K562 (cell line): ENCODE data around the gene XPNPEP3. TPM values are rescaled to one million over a fixed set of nuclear protein-coding genes. Genes with fewer than 3 reads are reported as not detected.
A peak's percentile ranks its signal among the peaks of the same experiment; 100 is the strongest.

Experiments used
- BDP1 ChIP-seq: IDR thresholded peaks from 3 replicates; pipeline ENCODE4 v1.6.1; 2011; ENCODE audit not compliant: insufficient read length, insufficient read depth
- CBX8 ChIP-seq: fragments of 200-600 bp; sonication (generic); IDR thresholded peaks from 2 replicates; pipeline ENCODE4 v1.6.1; 2012; ENCODE audit warnings: borderline replicate concordance, mixed run types, low read depth, mild to moderate bottlenecking, moderate library complexity, mixed read lengths, low read length, control low read depth, inconsistent platforms; ENCODE audit not compliant: poor library complexity, severe bottlenecking; ENCODE audit errors: extremely low read depth
- ELF1 ChIP-seq: fragments of 200-800 bp; sonication (Bioruptor generic); IDR thresholded peaks from 2 replicates; pipeline ENCODE4 v1.6.1; 2016; ENCODE audit warnings: missing genetic modification characterization, missing compliant biosample characterization
- HMG20A ChIP-seq: fragments of 450-650 bp; formaldehyde crosslinking; conservative IDR thresholded peaks from 2 replicates; pipeline ENCODE4 v1.4.0; 2020; ENCODE audit warnings: mild to moderate bottlenecking, mixed read lengths
- HNRNPUL1 ChIP-seq: fragments of 200-400 bp; formaldehyde crosslinking; IDR thresholded peaks from 2 replicates; pipeline ENCODE4 v1.6.1; 2017; ENCODE audit warnings: low read length
- MYC ChIP-seq, 2 experiments: fragments of 250-450 bp in 1 of 2; sonication (Bioruptor Pico) in 1 of 2; IDR thresholded peaks; 2 replicates each; pipeline versions ENCODE4 v1.5.1 to v1.6.1; 2012 to 2021; ENCODE audit warnings: low read depth in 2 of 2, borderline replicate concordance in 1 of 2, improper control_type of control experiment in 1 of 2, low read length in 1 of 2, mild to moderate bottlenecking in 1 of 2, moderate library complexity in 1 of 2
- NR2F6 ChIP-seq: fragments of 450-650 bp; formaldehyde crosslinking; IDR thresholded peaks from 2 replicates; pipeline ENCODE4 v1.4.0; 2020; ENCODE audit warnings: mild to moderate bottlenecking
- ZFP30 ChIP-seq: fragments of 250-450 bp; sonication (Bioruptor Pico); IDR thresholded peaks from 2 replicates; pipeline ENCODE4 v1.8.0; 2022; ENCODE audit warnings: moderate library complexity, mild to moderate bottlenecking, inconsistent platforms, borderline replicate concordance
- ZNF140 ChIP-seq: fragments of 250-450 bp; sonication (Bioruptor Pico); IDR thresholded peaks from 2 replicates; pipeline ENCODE4 v1.8.0; 2021; ENCODE audit warnings: moderate library complexity, mild to moderate bottlenecking, inconsistent platforms
- ZNF232 ChIP-seq: sonication (generic); formaldehyde crosslinking; IDR thresholded peaks from 2 replicates; pipeline ENCODE4 v1.8.0; 2022; ENCODE audit warnings: mild to moderate bottlenecking, missing genetic modification reagents
- ZNF609 ChIP-seq: sonication (generic); formaldehyde crosslinking; IDR thresholded peaks from 2 replicates; pipeline ENCODE4 v1.8.1; 2023; ENCODE audit warnings: missing genetic modification reagents, mild to moderate bottlenecking, borderline replicate concordance
- polyA plus RNA-seq, 8 experiments: library from polyadenylated mRNA; depleted of rRNA in 4 of 8; stranded (reverse) in 5 of 8; unstranded in 3 of 8; fragments of >200 nt; fragmentation: Nextera tagmentation in 2 of 8; fragmentation: Illumina TruSeq in 1 of 8; extraction: Ambion mirVana in 2 of 8; extraction: Trizol in 1 of 8; gene quantifications; 2 replicates each; pipeline versions ENCODE4 v1.2.1 to v1.2.3, GENCODE V29; 2011 to 2014; ENCODE audit warnings: inconsistent platforms in 1 of 8, missing spikeins in 1 of 8
- total RNA-seq, 7 experiments: library from RNA; depleted of rRNA in 6 of 7; stranded (reverse); fragments of >200 nt in 6 of 7; fragmentation: Illumina TruSeq in 2 of 7; extraction: Trizol in 2 of 7; gene quantifications; 2 replicates each; pipeline versions ENCODE4 v1.2.1 to v1.2.3, GENCODE V29; 2011 to 2021; ENCODE audit warnings: low replicate concordance in 1 of 7
- TF ChIP-seq, protein P1 (sequence below): fragments of 200-600 bp; sonication (generic); IDR thresholded peaks from one replicate; pipeline ENCODE4 v1.6.1; 2012; ENCODE audit warnings: mild to moderate bottlenecking, low read depth, low read length, inconsistent platforms

Gene XPNPEP3
- total and polyA plus RNA-seq, 9 of the 15 experiments (the other 6 are each of a cell fraction or from before 2014, with no cell fraction given): 9.1 to 22.6 (median 15.6) TPM

- TF ChIP-seq ZNF609: no peak
- TF ChIP-seq NR2F6: peak; percentile 98
- TF ChIP-seq ZNF140 (CRISPR knock-in tag): peak; percentile 99
- no peak for TF ChIP-seq ZNF232 (CRISPR knock-in tag)
- TF ChIP-seq, protein P1, sequence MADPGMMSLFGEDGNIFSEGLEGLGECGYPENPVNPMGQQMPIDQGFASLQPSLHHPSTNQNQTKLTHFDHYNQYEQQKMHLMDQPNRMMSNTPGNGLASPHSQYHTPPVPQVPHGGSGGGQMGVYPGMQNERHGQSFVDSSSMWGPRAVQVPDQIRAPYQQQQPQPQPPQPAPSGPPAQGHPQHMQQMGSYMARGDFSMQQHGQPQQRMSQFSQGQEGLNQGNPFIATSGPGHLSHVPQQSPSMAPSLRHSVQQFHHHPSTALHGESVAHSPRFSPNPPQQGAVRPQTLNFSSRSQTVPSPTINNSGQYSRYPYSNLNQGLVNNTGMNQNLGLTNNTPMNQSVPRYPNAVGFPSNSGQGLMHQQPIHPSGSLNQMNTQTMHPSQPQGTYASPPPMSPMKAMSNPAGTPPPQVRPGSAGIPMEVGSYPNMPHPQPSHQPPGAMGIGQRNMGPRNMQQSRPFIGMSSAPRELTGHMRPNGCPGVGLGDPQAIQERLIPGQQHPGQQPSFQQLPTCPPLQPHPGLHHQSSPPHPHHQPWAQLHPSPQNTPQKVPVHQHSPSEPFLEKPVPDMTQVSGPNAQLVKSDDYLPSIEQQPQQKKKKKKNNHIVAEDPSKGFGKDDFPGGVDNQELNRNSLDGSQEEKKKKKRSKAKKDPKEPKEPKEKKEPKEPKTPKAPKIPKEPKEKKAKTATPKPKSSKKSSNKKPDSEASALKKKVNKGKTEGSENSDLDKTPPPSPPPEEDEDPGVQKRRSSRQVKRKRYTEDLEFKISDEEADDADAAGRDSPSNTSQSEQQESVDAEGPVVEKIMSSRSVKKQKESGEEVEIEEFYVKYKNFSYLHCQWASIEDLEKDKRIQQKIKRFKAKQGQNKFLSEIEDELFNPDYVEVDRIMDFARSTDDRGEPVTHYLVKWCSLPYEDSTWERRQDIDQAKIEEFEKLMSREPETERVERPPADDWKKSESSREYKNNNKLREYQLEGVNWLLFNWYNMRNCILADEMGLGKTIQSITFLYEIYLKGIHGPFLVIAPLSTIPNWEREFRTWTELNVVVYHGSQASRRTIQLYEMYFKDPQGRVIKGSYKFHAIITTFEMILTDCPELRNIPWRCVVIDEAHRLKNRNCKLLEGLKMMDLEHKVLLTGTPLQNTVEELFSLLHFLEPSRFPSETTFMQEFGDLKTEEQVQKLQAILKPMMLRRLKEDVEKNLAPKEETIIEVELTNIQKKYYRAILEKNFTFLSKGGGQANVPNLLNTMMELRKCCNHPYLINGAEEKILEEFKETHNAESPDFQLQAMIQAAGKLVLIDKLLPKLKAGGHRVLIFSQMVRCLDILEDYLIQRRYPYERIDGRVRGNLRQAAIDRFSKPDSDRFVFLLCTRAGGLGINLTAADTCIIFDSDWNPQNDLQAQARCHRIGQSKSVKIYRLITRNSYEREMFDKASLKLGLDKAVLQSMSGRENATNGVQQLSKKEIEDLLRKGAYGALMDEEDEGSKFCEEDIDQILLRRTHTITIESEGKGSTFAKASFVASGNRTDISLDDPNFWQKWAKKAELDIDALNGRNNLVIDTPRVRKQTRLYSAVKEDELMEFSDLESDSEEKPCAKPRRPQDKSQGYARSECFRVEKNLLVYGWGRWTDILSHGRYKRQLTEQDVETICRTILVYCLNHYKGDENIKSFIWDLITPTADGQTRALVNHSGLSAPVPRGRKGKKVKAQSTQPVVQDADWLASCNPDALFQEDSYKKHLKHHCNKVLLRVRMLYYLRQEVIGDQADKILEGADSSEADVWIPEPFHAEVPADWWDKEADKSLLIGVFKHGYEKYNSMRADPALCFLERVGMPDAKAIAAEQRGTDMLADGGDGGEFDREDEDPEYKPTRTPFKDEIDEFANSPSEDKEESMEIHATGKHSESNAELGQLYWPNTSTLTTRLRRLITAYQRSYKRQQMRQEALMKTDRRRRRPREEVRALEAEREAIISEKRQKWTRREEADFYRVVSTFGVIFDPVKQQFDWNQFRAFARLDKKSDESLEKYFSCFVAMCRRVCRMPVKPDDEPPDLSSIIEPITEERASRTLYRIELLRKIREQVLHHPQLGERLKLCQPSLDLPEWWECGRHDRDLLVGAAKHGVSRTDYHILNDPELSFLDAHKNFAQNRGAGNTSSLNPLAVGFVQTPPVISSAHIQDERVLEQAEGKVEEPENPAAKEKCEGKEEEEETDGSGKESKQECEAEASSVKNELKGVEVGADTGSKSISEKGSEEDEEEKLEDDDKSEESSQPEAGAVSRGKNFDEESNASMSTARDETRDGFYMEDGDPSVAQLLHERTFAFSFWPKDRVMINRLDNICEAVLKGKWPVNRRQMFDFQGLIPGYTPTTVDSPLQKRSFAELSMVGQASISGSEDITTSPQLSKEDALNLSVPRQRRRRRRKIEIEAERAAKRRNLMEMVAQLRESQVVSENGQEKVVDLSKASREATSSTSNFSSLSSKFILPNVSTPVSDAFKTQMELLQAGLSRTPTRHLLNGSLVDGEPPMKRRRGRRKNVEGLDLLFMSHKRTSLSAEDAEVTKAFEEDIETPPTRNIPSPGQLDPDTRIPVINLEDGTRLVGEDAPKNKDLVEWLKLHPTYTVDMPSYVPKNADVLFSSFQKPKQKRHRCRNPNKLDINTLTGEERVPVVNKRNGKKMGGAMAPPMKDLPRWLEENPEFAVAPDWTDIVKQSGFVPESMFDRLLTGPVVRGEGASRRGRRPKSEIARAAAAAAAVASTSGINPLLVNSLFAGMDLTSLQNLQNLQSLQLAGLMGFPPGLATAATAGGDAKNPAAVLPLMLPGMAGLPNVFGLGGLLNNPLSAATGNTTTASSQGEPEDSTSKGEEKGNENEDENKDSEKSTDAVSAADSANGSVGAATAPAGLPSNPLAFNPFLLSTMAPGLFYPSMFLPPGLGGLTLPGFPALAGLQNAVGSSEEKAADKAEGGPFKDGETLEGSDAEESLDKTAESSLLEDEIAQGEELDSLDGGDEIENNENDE: no peak
- peak; percentile 82 for TF ChIP-seq ELF1
- TF ChIP-seq ZFP30: peak; percentile 87
- TF ChIP-seq CBX8: no peak
- TF ChIP-seq MYC (IDR thresholded peaks at IDR 0.05; ENCODE audit: low read depth, low read length): peak; percentile 74
- peak; percentile 99 for TF ChIP-seq MYC (CRISPR knock-in tag; IDR thresholded peaks at IDR 0.05; ENCODE audit: borderline replicate concordance, low read depth)
- TF ChIP-seq HMG20A (CRISPR knock-in tag): peak; percentile 97
- no peak for TF ChIP-seq HNRNPUL1
- no peak for TF ChIP-seq BDP1
Measured at GRCh38 chr22:40813912-40814315, 43.0 kb upstream of the XPNPEP3 start (continued).
